Activated naive CD4-positive, alpha-beta T cell treated with anti-CD3 and anti-CD28 coated beads, Interleukin-2, amount 50 U/mL, for 24 hours (primary cell): ENCODE measurements around the gene ZNF205.
"Not testable (repeated sequence)": the region's sequence is repeated elsewhere in the genome, so short reads cannot be mapped to it uniquely, and the experiment has no call there.

Source experiments
- H3K27ac Mint-ChIP-seq: one replicate; pipeline ENCODE4 v1.8.0; 2021; ENCODE audit warnings: mild to moderate bottlenecking, mixed read lengths
- H3K27me3 Mint-ChIP-seq: one replicate; pipeline ENCODE4 v1.8.0; 2021; ENCODE audit warnings: mixed read lengths
- H3K36me3 Mint-ChIP-seq: one replicate; pipeline ENCODE4 v1.8.0; 2021; ENCODE audit warnings: mixed read lengths
- H3K4me1 Mint-ChIP-seq: one replicate; pipeline ENCODE4 v1.8.0; 2021; ENCODE audit warnings: mixed read lengths
- H3K4me3 Mint-ChIP-seq: one replicate; pipeline ENCODE4 v1.8.0; 2021; ENCODE audit warnings: mild to moderate bottlenecking, mixed read lengths
- H3K9me3 Mint-ChIP-seq: one replicate; pipeline ENCODE4 v1.8.0; 2021; ENCODE audit warnings: mixed read lengths

ZNF205 gene

GRCh38 chr16:3158510-3159314 lies 46.3 kb downstream of the ZNF205 start:
- H3K27me3 Mint-ChIP-seq = no peaks in the 10 kb centered on the region
- no peaks in the 10 kb centered on the region for H3K36me3 Mint-ChIP-seq
- H3K27ac Mint-ChIP-seq = peak overlapping the region; percentile 95
- H3K4me1 Mint-ChIP-seq = peaks cover 23% of the 10 kb centered on the region
- no peaks in the 10 kb centered on the region for H3K9me3 Mint-ChIP-seq
- peak overlapping the region; percentile 92 for H3K4me3 Mint-ChIP-seq

- H3K27me3 Mint-ChIP-seq = no peaks in the 10 kb centered on the region
- H3K9me3 Mint-ChIP-seq = no peaks in the 10 kb centered on the region
- H3K36me3 Mint-ChIP-seq = no peaks in the 10 kb centered on the region
- H3K4me1 Mint-ChIP-seq = peaks cover 31% of the 10 kb centered on the region
- peak overlapping the region; percentile 54 for H3K4me3 Mint-ChIP-seq
- H3K27ac Mint-ChIP-seq = no peak overlapping the region
These were observed 49.0 kb downstream of the ZNF205 start for GRCh38 chr16:3161235-3162018.

- H3K27me3 Mint-ChIP-seq = no peaks in the 10 kb centered on the region
- no peaks in the 10 kb centered on the region for H3K9me3 Mint-ChIP-seq
- no peaks in the 10 kb centered on the region for H3K36me3 Mint-ChIP-seq
- H3K4me1 Mint-ChIP-seq = peaks cover 13% of the 10 kb centered on the region
- H3K27ac Mint-ChIP-seq = no peak overlapping the region
- no peak overlapping the region for H3K4me3 Mint-ChIP-seq
These were observed 52.0 kb downstream of the ZNF205 start for GRCh38 chr16:3164121-3164991.

DNA sequence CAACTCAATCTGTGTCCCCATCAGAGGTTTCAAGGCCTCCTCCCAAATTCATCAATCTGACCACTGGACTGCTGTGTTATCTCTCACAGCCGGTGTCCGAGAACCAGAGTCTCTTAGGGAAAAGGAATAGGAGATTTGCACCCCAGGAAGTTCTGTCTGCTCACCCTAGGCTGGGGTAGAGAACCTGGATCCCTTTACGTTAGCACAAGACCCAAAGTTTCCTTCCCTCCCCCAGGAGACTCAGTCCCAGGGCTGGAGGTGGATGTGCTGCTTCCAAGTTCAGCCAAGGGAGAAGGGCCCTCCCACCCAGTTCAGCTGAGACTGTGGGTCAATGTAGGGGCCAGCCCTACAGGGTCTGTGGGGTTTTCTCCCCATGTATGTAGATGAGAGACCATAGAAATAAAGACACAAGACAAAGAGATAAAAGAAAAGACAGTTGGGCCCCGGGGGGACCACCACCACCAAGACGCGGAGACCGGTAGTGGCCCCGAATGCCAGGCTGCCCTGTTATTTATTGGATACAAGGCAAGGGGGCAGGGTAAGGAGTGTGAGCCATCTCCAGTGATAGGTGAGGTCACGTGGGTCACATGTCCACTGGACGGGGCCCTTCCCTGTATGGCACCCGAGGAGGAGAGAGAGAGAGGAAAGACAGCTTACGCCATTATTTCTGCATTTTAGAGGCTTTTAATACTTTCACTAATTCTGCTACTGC lies 52.9 kb downstream of the ZNF205 start:
- Mint-ChIP-seq H3K9me3 (no peaks in the 10 kb centered on the region), H3K4me1 (peaks cover 8% of the 10 kb centered on the region), H3K36me3 (no peaks in the 10 kb centered on the region), H3K4me3 (peak overlapping the region; percentile 51), H3K27me3 (no peaks in the 10 kb centered on the region), H3K27ac (peak overlapping the region; percentile 46)

- H3K27me3 Mint-ChIP-seq = peaks cover 6% of the 10 kb centered on the region
- H3K9me3 Mint-ChIP-seq = no peaks in the 10 kb centered on the region
- H3K4me1 Mint-ChIP-seq = peaks cover 19% of the 10 kb centered on the region
- peaks cover 2% of the 10 kb centered on the region for H3K36me3 Mint-ChIP-seq
- H3K27ac Mint-ChIP-seq = no peak overlapping the region
- H3K4me3 Mint-ChIP-seq = no peak overlapping the region
These were observed 54.1 kb downstream of the ZNF205 start for GRCh38 chr16:3166505-3166886.

GRCh38 chr16:3168729-3169128 lies 56.3 kb downstream of the ZNF205 start:
- H3K36me3 Mint-ChIP-seq, H3K27me3 Mint-ChIP-seq, H3K4me3 Mint-ChIP-seq, H3K27ac Mint-ChIP-seq, H3K9me3 Mint-ChIP-seq: not testable (repeated sequence)
- peaks cover 32% of the 10 kb centered on the region for H3K4me1 Mint-ChIP-seq
